ENCODE measurements around the gene SHROOM2.

SHROOM2 gene

DNA sequence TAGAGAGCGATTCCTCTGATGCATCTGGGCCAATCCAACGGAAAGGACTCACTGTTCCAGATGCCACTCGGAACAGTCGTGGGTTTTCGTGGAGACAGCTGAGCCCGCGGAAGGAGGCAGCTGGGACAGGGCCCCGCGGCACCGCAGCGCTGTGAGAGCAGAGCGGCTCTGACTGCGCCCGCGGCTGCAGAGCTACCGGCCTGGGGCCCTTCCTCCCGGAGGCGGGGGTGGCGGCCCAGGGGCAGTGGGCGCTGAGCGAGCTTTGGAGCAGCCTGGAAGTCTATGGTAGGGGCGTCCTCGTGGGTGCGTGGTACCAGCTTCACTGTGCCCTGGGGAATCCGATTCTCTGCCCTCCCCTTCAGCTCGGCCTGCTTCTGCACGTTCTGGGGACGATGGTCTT is 205.8 kb downstream of the SHROOM2 start:
- Histone ChIP-seq H3K36me3 (ENCODE audit: control insufficient read depth, insufficient read depth, low read length, severe bottlenecking) (no peaks in the 10 kb centered on the region), H3K4me1 (ENCODE audit: control insufficient read depth, insufficient read depth, low read length) (no peaks in the 10 kb centered on the region), H3K27me3 (replicated peaks; ENCODE audit: control insufficient read depth, insufficient read depth, low read length) (no peaks in the 10 kb centered on the region), H3K4me3 (ENCODE audit: low read length) (no peak overlapping the region), H3K9ac (ENCODE audit: low read length) (no peak overlapping the region), H3K9me3 (ENCODE audit: control insufficient read depth, low read length) (no peaks in the 10 kb centered on the region)
- DNase-seq (ENCODE audit: low read depth): no peak

- no peak overlapping the region for H3K9ac ChIP-seq (ENCODE audit: low read length)
- no peaks in the 10 kb centered on the region for H3K36me3 ChIP-seq (ENCODE audit: control insufficient read depth, insufficient read depth, low read length, severe bottlenecking)
- no peaks in the 10 kb centered on the region for H3K4me1 ChIP-seq (ENCODE audit: control insufficient read depth, insufficient read depth, low read length)
- no peaks in the 10 kb centered on the region for H3K9me3 ChIP-seq (ENCODE audit: control insufficient read depth, low read length)
- no peak overlapping the region for H3K4me3 ChIP-seq (ENCODE audit: low read length)
- no peak for DNase-seq (ENCODE audit: low read depth)
- no peaks in the 10 kb centered on the region for H3K27me3 ChIP-seq (replicated peaks; ENCODE audit: control insufficient read depth, insufficient read depth, low read length)
Measured at GRCh38 chrX:9992724-9993123, 206.5 kb downstream of the SHROOM2 start.

- Histone ChIP-seq H3K4me3 (ENCODE audit: low read length) (no peak overlapping the region), H3K36me3 (ENCODE audit: control insufficient read depth, insufficient read depth, low read length, severe bottlenecking) (no peaks in the 10 kb centered on the region), H3K9me3 (ENCODE audit: control insufficient read depth, low read length) (no peaks in the 10 kb centered on the region), H3K4me1 (ENCODE audit: control insufficient read depth, insufficient read depth, low read length) (no peaks in the 10 kb centered on the region), H3K9ac (ENCODE audit: low read length) (no peak overlapping the region), H3K27me3 (replicated peaks; ENCODE audit: control insufficient read depth, insufficient read depth, low read length) (no peaks in the 10 kb centered on the region)
- DNase-seq (ENCODE audit: low read depth): peak; percentile 90
Measured at GRCh38 chrX:9995855-9996339, 209.7 kb downstream of the SHROOM2 start.

DNA sequence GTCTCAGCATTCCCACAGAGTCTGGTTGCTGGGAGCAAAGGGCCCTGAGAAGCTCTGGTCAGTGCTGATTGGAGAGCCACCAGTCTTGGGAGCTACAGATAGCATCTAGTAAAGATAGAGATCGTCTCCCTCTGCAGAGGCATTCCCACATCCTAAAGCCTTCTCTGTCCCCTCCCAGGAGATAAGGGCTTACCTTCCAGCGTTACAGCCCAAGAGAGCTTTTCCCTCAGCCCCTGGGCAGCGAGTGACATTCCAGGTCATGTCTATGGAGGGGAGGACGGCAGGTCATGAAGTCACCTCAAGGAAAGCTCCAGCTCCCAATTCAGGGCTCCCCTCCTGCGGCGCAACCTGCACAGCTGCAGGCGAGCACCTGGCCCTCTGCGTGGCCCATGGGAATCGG is 210.8 kb downstream of the SHROOM2 start:
- Histone ChIP-seq H3K4me1 (ENCODE audit: control insufficient read depth, insufficient read depth, low read length) (no peaks in the 10 kb centered on the region), H3K27me3 (replicated peaks; ENCODE audit: control insufficient read depth, insufficient read depth, low read length) (no peaks in the 10 kb centered on the region), H3K9me3 (ENCODE audit: control insufficient read depth, low read length) (no peaks in the 10 kb centered on the region), H3K9ac (ENCODE audit: low read length) (no peak overlapping the region), H3K36me3 (ENCODE audit: control insufficient read depth, insufficient read depth, low read length, severe bottlenecking) (no peaks in the 10 kb centered on the region), H3K4me3 (ENCODE audit: low read length) (no peak overlapping the region)
- DNase-seq (ENCODE audit: low read depth): no peak

DNA sequence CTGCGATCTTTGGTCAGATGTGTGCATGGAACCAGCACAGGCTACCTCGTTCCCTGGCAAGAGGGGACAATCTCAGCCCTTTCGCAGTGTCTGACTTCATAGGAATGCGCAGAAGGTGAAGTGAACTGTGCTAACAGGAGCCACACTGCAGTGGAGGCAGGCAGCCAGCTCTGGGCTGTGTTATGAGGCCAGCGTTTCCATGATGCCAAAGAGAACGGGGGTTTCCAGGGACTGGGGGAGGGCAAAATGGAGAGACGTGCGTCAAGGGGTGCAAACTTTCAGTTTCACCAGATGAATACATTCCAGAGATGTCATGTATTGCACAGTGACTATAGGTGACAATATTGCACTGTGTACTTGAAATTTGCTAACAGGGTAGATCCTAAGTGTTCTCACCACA is 211.3 kb downstream of the SHROOM2 start:
- Histone ChIP-seq H3K9ac (ENCODE audit: low read length) (no peak overlapping the region), H3K27me3 (replicated peaks; ENCODE audit: control insufficient read depth, insufficient read depth, low read length) (no peaks in the 10 kb centered on the region), H3K36me3 (ENCODE audit: control insufficient read depth, insufficient read depth, low read length, severe bottlenecking) (no peaks in the 10 kb centered on the region), H3K9me3 (ENCODE audit: control insufficient read depth, low read length) (no peaks in the 10 kb centered on the region), H3K4me1 (ENCODE audit: control insufficient read depth, insufficient read depth, low read length) (no peaks in the 10 kb centered on the region), H3K4me3 (ENCODE audit: low read length) (no peak overlapping the region)
- no peak for DNase-seq (ENCODE audit: low read depth)
